HG02938 (cell line): Measurements from ENCODE around the gene MNDA.
A peak's percentile ranks its signal among the peaks of the same experiment; 100 is the strongest.

ENCODE experiments used
- ATAC-seq: cut with Tn5 transposase; IDR thresholded peaks from one replicate; pipeline ENCODE4 v1.9.1; 2021; ENCODE audit warnings: mild to moderate bottlenecking, moderate library complexity; ENCODE audit not compliant: unreplicated experiment

Gene MNDA

GRCh38 chr1:158830904-158831507 lies at the start of gene MNDA:
TSS of gene MNDA (plus strand) at chr1:158831351. CDS start at chr1:158842154, 10,803 bp downstream.
- ATAC-seq = peak; percentile 95

- no peak for ATAC-seq
These were observed 37.5 kb upstream of the MNDA start for GRCh38 chr1:158793604-158794003.

- ATAC-seq = no peak
These were observed 36.9 kb upstream of the MNDA start for GRCh38 chr1:158794247-158794646.

GRCh38 chr1:158798531-158798930 lies 32.6 kb upstream of the MNDA start:
- no peak for ATAC-seq

- no peak for ATAC-seq
These were observed 31.5 kb upstream of the MNDA start for GRCh38 chr1:158799689-158800088.

- ATAC-seq = no peak
These were observed 30.6 kb upstream of the MNDA start for GRCh38 chr1:158800526-158800925.

- ATAC-seq = no peak
These were observed 29.8 kb upstream of the MNDA start for GRCh38 chr1:158801396-158801795.

GRCh38 chr1:158803678-158804077 lies 27.5 kb upstream of the MNDA start:
- ATAC-seq = no peak

- ATAC-seq = no peak
These were observed 24.1 kb upstream of the MNDA start for GRCh38 chr1:158806916-158807536.

GRCh38 chr1:158809256-158809655 lies 21.9 kb upstream of the MNDA start:
- ATAC-seq = no peak

GRCh38 chr1:158809862-158810261 lies 21.3 kb upstream of the MNDA start:
- ATAC-seq = no peak

GRCh38 chr1:158810311-158810710 lies 20.8 kb upstream of the MNDA start:
- ATAC-seq = no peak

GRCh38 chr1:158812336-158812735 lies 18.8 kb upstream of the MNDA start:
- no peak for ATAC-seq

- ATAC-seq = no peak
These were observed 18.0 kb upstream of the MNDA start for GRCh38 chr1:158813164-158813563.

GRCh38 chr1:158814970-158815369 lies 16.2 kb upstream of the MNDA start:
- no peak for ATAC-seq

- ATAC-seq = no peak
These were observed 12.6 kb upstream of the MNDA start for GRCh38 chr1:158818560-158818959.

- no peak for ATAC-seq
These were observed 12.1 kb upstream of the MNDA start for GRCh38 chr1:158818975-158819431.

- ATAC-seq = peak; percentile 68
These were observed 11.4 kb upstream of the MNDA start for GRCh38 chr1:158819461-158820443.

- ATAC-seq = no peak
These were observed 9.4 kb upstream of the MNDA start for GRCh38 chr1:158821723-158822122.

- peak; percentile 69 for ATAC-seq
These were observed 975 bp upstream of the MNDA start for GRCh38 chr1:158830074-158830677.

- ATAC-seq = no peak
These were observed 2.1 kb downstream of the MNDA start for GRCh38 chr1:158833264-158833663.
